Measurements from ENCODE around the gene DHRS7. TPM values are rescaled to one million over a fixed set of nuclear protein-coding genes. Genes with fewer than 3 reads are reported as not detected.

The DHRS7 gene
- total RNA-seq, 1 donor from 2014 or later = 41.7 TPM

GRCh38 chr14:60160422-60160821 is 4.8 kb downstream of the DHRS7 start:
- no peak for DNase-seq (ENCODE audit: low read depth, low spot score)
- no peaks in the 10 kb centered on the region for H3K9me3 Mint-ChIP-seq
- H3K27ac Mint-ChIP-seq (ENCODE audit: unreplicated experiment) = no peak overlapping the region
- H3K4me1 Mint-ChIP-seq = peaks cover 12% of the 10 kb centered on the region
- no peaks in the 10 kb centered on the region for H3K27me3 Mint-ChIP-seq (ENCODE audit: low read depth)
- peak overlapping the region; percentile 38 for H3K4me3 Mint-ChIP-seq
- H3K36me3 Mint-ChIP-seq (ENCODE audit: low read depth) = no peaks in the 10 kb centered on the region
- no peak for TF ChIP-seq CTCF (conservative IDR thresholded peaks at IDR 0.05)

- H3K27ac Mint-ChIP-seq (ENCODE audit: unreplicated experiment) = no peak overlapping the region
- H3K36me3 Mint-ChIP-seq (ENCODE audit: low read depth) = peaks cover 8% of the 10 kb centered on the region
- no peak overlapping the region for H3K4me3 Mint-ChIP-seq
- no peak for DNase-seq (ENCODE audit: low read depth, low spot score)
- TF ChIP-seq CTCF (conservative IDR thresholded peaks at IDR 0.05) = no peak
- H3K4me1 Mint-ChIP-seq = peaks cover 3% of the 10 kb centered on the region
- no peaks in the 10 kb centered on the region for H3K27me3 Mint-ChIP-seq (ENCODE audit: low read depth)
- H3K9me3 Mint-ChIP-seq = no peaks in the 10 kb centered on the region
Measured at GRCh38 chr14:60154671-60155070, 10.5 kb downstream of the DHRS7 start.

- TF ChIP-seq CTCF (conservative IDR thresholded peaks at IDR 0.05) = no peak
- no peak overlapping the region for H3K27ac Mint-ChIP-seq (ENCODE audit: unreplicated experiment)
Measured at GRCh38 chr14:60153991-60154390, 11.2 kb downstream of the DHRS7 start.

GRCh38 chr14:60151715-60152114 is 13.5 kb downstream of the DHRS7 start:
- Mint-ChIP-seq H3K27ac (ENCODE audit: unreplicated experiment) (no peak overlapping the region), H3K4me3 (no peak overlapping the region), H3K27me3 (ENCODE audit: low read depth) (no peaks in the 10 kb centered on the region), H3K9me3 (no peaks in the 10 kb centered on the region), H3K36me3 (ENCODE audit: low read depth) (peaks cover 15% of the 10 kb centered on the region), H3K4me1 (peaks cover 3% of the 10 kb centered on the region)
- DNase-seq (ENCODE audit: low read depth, low spot score) = no peak
- TF ChIP-seq CTCF (conservative IDR thresholded peaks at IDR 0.05) = no peak

More at GRCh38 chr14:60153991-60154390, 11.2 kb downstream of the DHRS7 start:
- DNase-seq (ENCODE audit: low read depth, low spot score) = no peak
- H3K9me3 Mint-ChIP-seq = no peaks in the 10 kb centered on the region
- H3K36me3 Mint-ChIP-seq (ENCODE audit: low read depth) = peaks cover 11% of the 10 kb centered on the region
- H3K27me3 Mint-ChIP-seq (ENCODE audit: low read depth) = no peaks in the 10 kb centered on the region
- peaks cover 3% of the 10 kb centered on the region for H3K4me1 Mint-ChIP-seq
- no peak overlapping the region for H3K4me3 Mint-ChIP-seq

- Mint-ChIP-seq H3K4me3 (no peak overlapping the region), H3K27ac (ENCODE audit: unreplicated experiment) (no peak overlapping the region), H3K9me3 (no peaks in the 10 kb centered on the region), H3K27me3 (ENCODE audit: low read depth) (no peaks in the 10 kb centered on the region), H3K36me3 (ENCODE audit: low read depth) (peaks cover 36% of the 10 kb centered on the region), H3K4me1 (no peaks in the 10 kb centered on the region)
- no peak for TF ChIP-seq CTCF (conservative IDR thresholded peaks at IDR 0.05)
- DNase-seq (ENCODE audit: low read depth, low spot score) = no peak
Measured at GRCh38 chr14:60134702-60135101, 30.5 kb downstream of the DHRS7 start.

GRCh38 chr14:60133487-60133886 is 31.7 kb downstream of the DHRS7 start:
- Mint-ChIP-seq H3K4me3 (no peak overlapping the region), H3K27me3 (ENCODE audit: low read depth) (no peaks in the 10 kb centered on the region), H3K4me1 (no peaks in the 10 kb centered on the region), H3K36me3 (ENCODE audit: low read depth) (peaks cover 38% of the 10 kb centered on the region), H3K27ac (ENCODE audit: unreplicated experiment) (no peak overlapping the region), H3K9me3 (no peaks in the 10 kb centered on the region)
- DNase-seq (ENCODE audit: low read depth, low spot score) = no peak
- TF ChIP-seq CTCF (conservative IDR thresholded peaks at IDR 0.05) = no peak

Measured in neural crest cell (in vitro differentiated cells).